ENCODE results near the gene SH3PXD2A. TPM values are rescaled to one million over a fixed set of nuclear protein-coding genes. Genes with fewer than 3 reads are reported as not detected.

Gene SH3PXD2A
- total RNA-seq, 1 experiment from 2014 or later: 0.07 TPM

- no peak overlapping the region for H2AFZ ChIP-seq (ENCODE audit: low read length)
- no peak overlapping the region for H3K4me2 ChIP-seq (ENCODE audit: low read depth, low read length, poor library complexity, severe bottlenecking)
- H3K9me2 ChIP-seq (replicated peaks; ENCODE audit: insufficient read depth, low read length): no peaks in the 10 kb centered on the region
- no peaks in the 10 kb centered on the region for H3K4me1 ChIP-seq (ENCODE audit: low read length)
- H3K9ac ChIP-seq (ENCODE audit: low read length): no peak overlapping the region
- H4K20me1 ChIP-seq (ENCODE audit: insufficient read depth, low read depth, low read length): no peaks in the 10 kb centered on the region
- H3K27ac ChIP-seq (ENCODE audit: low read length): no peak overlapping the region
- H3K27me3 ChIP-seq (ENCODE audit: low read length): no peaks in the 10 kb centered on the region
- H3K36me3 ChIP-seq (ENCODE audit: insufficient read depth, low read length): no peaks in the 10 kb centered on the region
- no peak for DNase-seq
- no peaks in the 10 kb centered on the region for H3K79me2 ChIP-seq (ENCODE audit: low read length)
- H3K9me3 ChIP-seq (ENCODE audit: low read length): no peaks in the 10 kb centered on the region
- H3K4me3 ChIP-seq (ENCODE audit: low read length): no peak overlapping the region
Measured at GRCh38 chr10:103843045-103843444, 12.3 kb downstream of the SH3PXD2A start.

DNA sequence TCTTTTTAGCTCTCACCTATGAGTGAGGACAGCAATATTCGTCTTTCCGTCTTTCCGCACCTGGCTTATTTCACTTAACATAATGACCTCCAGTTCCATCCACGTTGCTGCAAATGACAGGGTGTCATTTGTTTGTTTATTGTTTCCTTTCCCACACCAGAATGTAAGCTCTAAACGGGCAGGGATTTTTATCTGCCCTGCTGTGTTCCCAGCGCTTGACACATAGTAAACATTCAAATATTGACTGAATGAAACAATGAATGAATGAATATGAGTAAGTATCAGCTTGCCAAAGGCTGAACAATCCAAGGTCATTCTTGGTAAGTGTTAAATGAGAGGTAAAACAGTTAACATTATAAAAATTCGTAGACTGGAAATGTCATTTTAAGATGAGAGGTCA is 12.8 kb downstream of the SH3PXD2A start:
- Histone ChIP-seq H3K27ac (ENCODE audit: low read length) (no peak overlapping the region), H3K79me2 (ENCODE audit: low read length) (no peaks in the 10 kb centered on the region), H3K36me3 (ENCODE audit: insufficient read depth, low read length) (no peaks in the 10 kb centered on the region), H4K20me1 (ENCODE audit: insufficient read depth, low read depth, low read length) (no peaks in the 10 kb centered on the region), H3K9me2 (replicated peaks; ENCODE audit: insufficient read depth, low read length) (no peaks in the 10 kb centered on the region), H3K27me3 (ENCODE audit: low read length) (no peaks in the 10 kb centered on the region), H3K4me2 (ENCODE audit: low read depth, low read length, poor library complexity, severe bottlenecking) (no peak overlapping the region), H3K4me1 (ENCODE audit: low read length) (no peaks in the 10 kb centered on the region), H3K4me3 (ENCODE audit: low read length) (no peak overlapping the region), H3K9ac (ENCODE audit: low read length) (no peak overlapping the region), H3K9me3 (ENCODE audit: low read length) (no peaks in the 10 kb centered on the region), H2AFZ (ENCODE audit: low read length) (no peak overlapping the region)
- DNase-seq: no peak

DNA sequence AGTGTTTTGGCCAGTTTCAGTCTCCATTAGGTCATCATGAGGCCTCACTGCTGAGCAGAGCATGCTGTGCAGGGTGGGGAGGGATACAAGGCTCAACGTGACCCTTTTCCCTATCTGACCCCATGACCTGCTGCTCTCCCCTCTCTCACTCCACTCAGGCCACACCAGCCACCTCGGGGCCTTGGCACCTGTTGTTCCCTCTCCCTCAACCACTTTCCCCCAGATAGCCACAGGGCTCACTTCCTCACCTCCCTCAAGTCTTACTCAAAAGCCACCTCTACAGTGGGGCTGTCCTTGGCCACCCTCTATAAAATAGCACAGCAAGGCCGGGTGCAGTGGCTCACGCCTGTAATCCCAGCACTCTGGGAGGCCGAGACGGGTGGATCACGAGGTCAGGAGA is 13.9 kb downstream of the SH3PXD2A start:
- H3K9me2 ChIP-seq (replicated peaks; ENCODE audit: insufficient read depth, low read length): no peaks in the 10 kb centered on the region
- H3K79me2 ChIP-seq (ENCODE audit: low read length): no peaks in the 10 kb centered on the region
- H3K27ac ChIP-seq (ENCODE audit: low read length): no peak overlapping the region
- no peaks in the 10 kb centered on the region for H3K27me3 ChIP-seq (ENCODE audit: low read length)
- H3K9me3 ChIP-seq (ENCODE audit: low read length): no peaks in the 10 kb centered on the region
- H2AFZ ChIP-seq (ENCODE audit: low read length): no peak overlapping the region
- H3K9ac ChIP-seq (ENCODE audit: low read length): no peak overlapping the region
- no peaks in the 10 kb centered on the region for H3K36me3 ChIP-seq (ENCODE audit: insufficient read depth, low read length)
- no peak overlapping the region for H3K4me2 ChIP-seq (ENCODE audit: low read depth, low read length, poor library complexity, severe bottlenecking)
- no peak for DNase-seq
- H3K4me1 ChIP-seq (ENCODE audit: low read length): no peaks in the 10 kb centered on the region
- H3K4me3 ChIP-seq (ENCODE audit: low read length): no peak overlapping the region
- H4K20me1 ChIP-seq (ENCODE audit: insufficient read depth, low read depth, low read length): no peaks in the 10 kb centered on the region

- no peak overlapping the region for H3K4me3 ChIP-seq (ENCODE audit: low read length)
- no peaks in the 10 kb centered on the region for H3K36me3 ChIP-seq (ENCODE audit: insufficient read depth, low read length)
- H3K79me2 ChIP-seq (ENCODE audit: low read length): no peaks in the 10 kb centered on the region
- no peaks in the 10 kb centered on the region for H4K20me1 ChIP-seq (ENCODE audit: insufficient read depth, low read depth, low read length)
- H3K27me3 ChIP-seq (ENCODE audit: low read length): no peaks in the 10 kb centered on the region
- H3K4me2 ChIP-seq (ENCODE audit: low read depth, low read length, poor library complexity, severe bottlenecking): no peak overlapping the region
- no peaks in the 10 kb centered on the region for H3K9me3 ChIP-seq (ENCODE audit: low read length)
- no peaks in the 10 kb centered on the region for H3K9me2 ChIP-seq (replicated peaks; ENCODE audit: insufficient read depth, low read length)
- H3K4me1 ChIP-seq (ENCODE audit: low read length): no peaks in the 10 kb centered on the region
- no peak overlapping the region for H3K27ac ChIP-seq (ENCODE audit: low read length)
- no peak overlapping the region for H2AFZ ChIP-seq (ENCODE audit: low read length)
- no peak overlapping the region for H3K9ac ChIP-seq (ENCODE audit: low read length)
- DNase-seq: no peak
Measured at GRCh38 chr10:103840740-103841070, 14.7 kb downstream of the SH3PXD2A start.

DNA sequence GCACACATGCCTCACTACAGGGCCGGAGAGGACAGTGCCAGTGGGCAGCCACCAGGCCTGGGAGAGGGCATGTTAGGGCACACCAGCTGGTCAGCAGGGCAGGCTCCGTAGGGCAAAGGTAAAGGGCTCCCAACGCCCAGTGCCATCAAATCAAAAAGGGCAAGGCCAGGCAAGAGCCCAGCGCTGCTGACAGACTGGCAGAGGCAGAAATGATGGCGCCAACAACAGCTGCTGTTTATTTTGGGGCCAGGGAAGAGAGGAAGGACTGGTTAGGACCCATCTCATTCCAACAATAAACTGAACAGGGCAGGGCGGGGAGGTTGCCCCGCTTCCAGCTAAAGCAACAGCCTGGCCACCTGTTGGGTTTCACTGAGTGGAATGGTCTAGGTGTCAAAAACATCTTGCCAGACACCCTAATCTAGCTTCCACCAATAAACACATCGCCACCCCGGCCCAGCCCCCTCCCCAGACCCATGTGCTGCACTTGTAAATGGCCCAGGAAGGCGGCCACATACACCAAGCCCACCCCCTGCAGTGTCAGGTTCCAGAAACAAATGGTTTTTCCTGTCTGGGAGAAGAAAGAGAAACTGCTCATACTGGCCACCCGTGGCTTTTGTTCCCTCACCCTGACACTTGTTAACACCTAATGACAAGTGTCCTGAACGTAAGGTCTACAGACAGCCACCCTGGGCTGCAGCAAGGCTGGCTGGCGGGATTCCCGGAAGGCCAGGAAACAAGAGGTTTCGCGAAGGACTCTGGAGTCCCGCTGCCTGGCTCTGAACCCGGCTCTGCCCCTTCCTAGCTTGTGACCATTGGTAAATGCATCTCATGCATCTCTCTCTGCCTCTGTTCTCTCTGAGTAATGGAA is 15.3 kb downstream of the SH3PXD2A start:
- Histone ChIP-seq H4K20me1 (ENCODE audit: insufficient read depth, low read depth, low read length) (no peaks in the 10 kb centered on the region), H3K9me3 (ENCODE audit: low read length) (no peaks in the 10 kb centered on the region), H2AFZ (ENCODE audit: low read length) (no peak overlapping the region), H3K4me2 (ENCODE audit: low read depth, low read length, poor library complexity, severe bottlenecking) (no peak overlapping the region), H3K36me3 (ENCODE audit: insufficient read depth, low read length) (no peaks in the 10 kb centered on the region), H3K9me2 (replicated peaks; ENCODE audit: insufficient read depth, low read length) (no peaks in the 10 kb centered on the region), H3K4me3 (ENCODE audit: low read length) (no peak overlapping the region), H3K79me2 (ENCODE audit: low read length) (no peaks in the 10 kb centered on the region), H3K27me3 (ENCODE audit: low read length) (no peaks in the 10 kb centered on the region), H3K9ac (ENCODE audit: low read length) (no peak overlapping the region), H3K27ac (ENCODE audit: low read length) (no peak overlapping the region), H3K4me1 (ENCODE audit: low read length) (no peaks in the 10 kb centered on the region)
- no peak for DNase-seq

- H3K79me2 ChIP-seq (ENCODE audit: low read length): no peaks in the 10 kb centered on the region
- no peaks in the 10 kb centered on the region for H3K4me1 ChIP-seq (ENCODE audit: low read length)
- H3K4me3 ChIP-seq (ENCODE audit: low read length): no peak overlapping the region
- no peak for DNase-seq
- no peaks in the 10 kb centered on the region for H3K9me2 ChIP-seq (replicated peaks; ENCODE audit: insufficient read depth, low read length)
- no peaks in the 10 kb centered on the region for H4K20me1 ChIP-seq (ENCODE audit: insufficient read depth, low read depth, low read length)
- H3K9ac ChIP-seq (ENCODE audit: low read length): no peak overlapping the region
- H2AFZ ChIP-seq (ENCODE audit: low read length): no peak overlapping the region
- no peaks in the 10 kb centered on the region for H3K27me3 ChIP-seq (ENCODE audit: low read length)
- H3K27ac ChIP-seq (ENCODE audit: low read length): no peak overlapping the region
- H3K36me3 ChIP-seq (ENCODE audit: insufficient read depth, low read length): no peaks in the 10 kb centered on the region
- no peaks in the 10 kb centered on the region for H3K9me3 ChIP-seq (ENCODE audit: low read length)
- no peak overlapping the region for H3K4me2 ChIP-seq (ENCODE audit: low read depth, low read length, poor library complexity, severe bottlenecking)
Measured at GRCh38 chr10:103839519-103839871, 15.9 kb downstream of the SH3PXD2A start.

GRCh38 chr10:103838862-103839518 is 16.4 kb downstream of the SH3PXD2A start:
- Histone ChIP-seq H3K27me3 (ENCODE audit: low read length) (no peaks in the 10 kb centered on the region), H3K9ac (ENCODE audit: low read length) (no peak overlapping the region), H2AFZ (ENCODE audit: low read length) (no peak overlapping the region), H3K4me2 (ENCODE audit: low read depth, low read length, poor library complexity, severe bottlenecking) (no peak overlapping the region), H3K9me2 (replicated peaks; ENCODE audit: insufficient read depth, low read length) (no peaks in the 10 kb centered on the region), H3K79me2 (ENCODE audit: low read length) (no peaks in the 10 kb centered on the region), H3K9me3 (ENCODE audit: low read length) (no peaks in the 10 kb centered on the region), H3K27ac (ENCODE audit: low read length) (no peak overlapping the region), H3K4me1 (ENCODE audit: low read length) (no peaks in the 10 kb centered on the region), H3K4me3 (ENCODE audit: low read length) (no peak overlapping the region), H3K36me3 (ENCODE audit: insufficient read depth, low read length) (no peaks in the 10 kb centered on the region), H4K20me1 (ENCODE audit: insufficient read depth, low read depth, low read length) (no peaks in the 10 kb centered on the region)
- no peak for DNase-seq

GRCh38 chr10:103838070-103838395 is 17.3 kb downstream of the SH3PXD2A start:
- no peak overlapping the region for H3K4me3 ChIP-seq (ENCODE audit: low read length)
- DNase-seq: no peak

More at GRCh38 chr10:103838070-103838395, 17.3 kb downstream of the SH3PXD2A start:
- H3K9me3 ChIP-seq (ENCODE audit: low read length): no peaks in the 10 kb centered on the region
- no peak overlapping the region for H3K27ac ChIP-seq (ENCODE audit: low read length)
- no peak overlapping the region for H3K9ac ChIP-seq (ENCODE audit: low read length)
- H3K4me2 ChIP-seq (ENCODE audit: low read depth, low read length, poor library complexity, severe bottlenecking): no peak overlapping the region
- no peaks in the 10 kb centered on the region for H3K9me2 ChIP-seq (replicated peaks; ENCODE audit: insufficient read depth, low read length)
- no peaks in the 10 kb centered on the region for H3K4me1 ChIP-seq (ENCODE audit: low read length)
- no peaks in the 10 kb centered on the region for H3K36me3 ChIP-seq (ENCODE audit: insufficient read depth, low read length)
- H4K20me1 ChIP-seq (ENCODE audit: insufficient read depth, low read depth, low read length): no peaks in the 10 kb centered on the region
- no peak overlapping the region for H2AFZ ChIP-seq (ENCODE audit: low read length)
- no peaks in the 10 kb centered on the region for H3K79me2 ChIP-seq (ENCODE audit: low read length)
- no peaks in the 10 kb centered on the region for H3K27me3 ChIP-seq (ENCODE audit: low read length)

Measured in Karpas-422 (cell line).